Activated CD8-positive, alpha-beta memory T cell treated with anti-CD3 and anti-CD28 coated beads for 24 hours (primary cell): Measurements from ENCODE around the gene IL17REL.

ENCODE experiments used
- DNase-seq: peaks from one replicate; pipeline ENCODE4 v3.0.0-alpha.2; 2020

IL17REL gene

DNA sequence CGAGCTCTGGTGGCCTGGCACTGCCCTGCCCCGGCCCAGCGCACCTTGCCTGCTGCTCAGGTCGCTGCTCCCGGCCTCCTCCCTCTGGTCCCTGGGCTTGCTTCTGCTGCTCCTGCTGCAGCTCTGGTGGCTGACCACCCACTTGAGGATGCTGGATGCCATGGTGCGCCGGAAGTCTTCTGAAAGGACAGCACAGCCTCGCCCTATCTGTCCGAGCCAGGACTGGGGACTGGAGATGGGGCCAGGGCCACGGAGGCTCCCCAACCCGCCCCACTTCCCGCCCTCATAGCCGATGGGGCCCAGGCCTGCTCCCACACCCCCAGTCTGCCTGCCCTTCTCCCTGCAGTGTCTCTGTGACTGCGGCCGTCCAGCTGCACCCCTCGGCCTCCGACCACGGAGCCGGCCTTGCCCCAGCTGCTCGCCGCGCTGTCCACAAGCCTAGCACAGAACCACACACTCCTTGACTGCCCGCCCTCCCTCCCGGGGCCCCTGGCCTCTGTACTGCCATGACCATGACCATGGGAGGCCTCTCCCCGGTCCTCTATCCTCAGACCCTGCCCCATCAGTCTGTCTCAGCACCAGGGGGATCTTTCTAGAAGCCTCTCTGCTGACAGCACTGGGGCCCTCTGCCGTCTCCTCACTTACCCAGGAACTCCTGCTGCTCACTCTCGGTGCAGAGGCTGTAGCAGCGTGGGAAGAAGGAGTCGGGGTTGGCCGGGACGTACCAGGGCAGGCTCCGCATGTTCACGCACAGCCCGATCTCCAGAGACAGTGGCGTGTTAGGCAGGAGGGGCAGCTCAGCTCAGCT lies 32.9 kb upstream of the IL17REL start:
- DNase-seq: no peak

DNA sequence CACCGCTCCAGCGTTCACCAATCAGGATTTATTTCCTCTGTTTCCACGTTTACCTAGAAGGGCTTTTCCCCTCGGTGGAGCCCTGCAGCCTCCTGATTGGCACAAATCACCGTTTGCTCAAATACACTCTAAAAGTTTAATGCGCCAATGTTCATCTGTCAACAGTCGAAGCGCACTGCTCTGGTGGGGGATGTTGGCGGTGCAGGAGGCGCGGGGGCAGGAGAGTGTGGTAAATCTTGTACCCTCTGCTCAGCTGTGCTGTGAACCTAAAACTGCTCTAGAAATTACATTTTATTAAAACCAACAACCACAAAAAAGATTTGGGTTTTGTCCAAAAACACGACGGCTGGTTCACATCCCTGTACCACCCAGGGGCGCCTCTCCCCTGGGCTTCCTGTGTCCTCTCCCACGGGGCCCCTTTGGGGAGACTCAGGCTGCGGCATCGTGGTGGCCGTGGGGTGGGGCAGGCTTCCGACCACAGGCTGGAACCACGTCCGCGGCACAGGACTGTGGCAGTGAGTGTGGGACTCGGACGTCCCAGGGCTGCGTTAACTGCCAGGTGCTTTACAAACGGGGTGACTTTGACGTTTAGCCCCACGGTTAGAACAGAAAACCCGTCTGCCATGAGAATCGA lies 32.0 kb upstream of the IL17REL start:
- DNase-seq: no peak

DNA sequence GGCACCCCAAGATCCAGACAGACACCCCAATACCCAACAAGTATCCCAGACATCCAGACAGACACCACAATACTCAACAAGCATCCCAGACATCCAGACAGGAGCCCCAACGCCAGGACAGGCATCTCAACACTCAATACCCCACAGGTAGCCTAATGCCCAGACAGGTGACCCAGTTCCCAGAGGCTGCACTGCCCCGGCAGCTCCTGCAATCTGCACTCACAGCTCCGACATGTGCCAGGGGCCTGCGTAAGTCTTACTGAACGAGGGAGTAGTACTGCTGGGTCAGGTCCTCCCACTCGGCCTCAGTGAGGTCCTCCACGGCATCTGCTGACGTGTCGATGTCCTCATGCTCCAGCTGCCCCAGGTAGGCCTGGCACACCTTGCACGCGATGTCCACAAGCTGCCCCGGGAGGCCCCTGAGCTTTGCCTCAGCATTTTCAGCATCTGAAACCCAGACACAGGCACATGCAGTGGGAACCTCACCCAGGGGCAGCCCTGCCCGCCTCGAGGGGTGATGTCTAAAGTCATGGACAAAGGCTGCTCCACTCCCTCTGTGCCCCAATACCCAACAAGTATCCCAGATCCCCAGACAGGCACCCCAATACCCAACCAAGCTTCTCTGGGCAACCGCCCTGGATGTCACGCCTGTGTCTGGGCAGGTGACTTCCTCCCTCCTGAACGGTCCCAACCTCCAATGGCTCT lies 28.9 kb upstream of the IL17REL start:
- no peak for DNase-seq

DNA sequence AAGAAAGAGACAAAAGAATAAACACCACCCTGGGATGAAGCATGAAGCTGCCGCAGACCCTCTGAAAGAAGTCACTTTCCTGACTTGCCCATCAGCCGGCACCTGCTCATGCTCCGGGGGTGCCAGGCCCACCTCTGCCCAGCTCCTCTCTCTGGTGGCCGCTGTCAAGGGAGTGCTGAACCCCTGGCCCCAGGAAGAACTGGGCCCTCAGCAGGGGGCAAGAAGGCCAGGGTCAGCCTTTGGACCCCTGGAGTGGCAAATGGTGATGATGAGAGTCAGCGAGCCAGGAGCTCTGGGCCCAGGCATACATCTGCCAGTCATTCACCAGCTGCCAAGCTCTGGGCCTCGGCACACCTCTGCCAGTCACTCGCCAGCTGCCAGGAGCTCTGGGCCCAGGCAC lies 28.2 kb upstream of the IL17REL start:
- no peak for DNase-seq

DNA sequence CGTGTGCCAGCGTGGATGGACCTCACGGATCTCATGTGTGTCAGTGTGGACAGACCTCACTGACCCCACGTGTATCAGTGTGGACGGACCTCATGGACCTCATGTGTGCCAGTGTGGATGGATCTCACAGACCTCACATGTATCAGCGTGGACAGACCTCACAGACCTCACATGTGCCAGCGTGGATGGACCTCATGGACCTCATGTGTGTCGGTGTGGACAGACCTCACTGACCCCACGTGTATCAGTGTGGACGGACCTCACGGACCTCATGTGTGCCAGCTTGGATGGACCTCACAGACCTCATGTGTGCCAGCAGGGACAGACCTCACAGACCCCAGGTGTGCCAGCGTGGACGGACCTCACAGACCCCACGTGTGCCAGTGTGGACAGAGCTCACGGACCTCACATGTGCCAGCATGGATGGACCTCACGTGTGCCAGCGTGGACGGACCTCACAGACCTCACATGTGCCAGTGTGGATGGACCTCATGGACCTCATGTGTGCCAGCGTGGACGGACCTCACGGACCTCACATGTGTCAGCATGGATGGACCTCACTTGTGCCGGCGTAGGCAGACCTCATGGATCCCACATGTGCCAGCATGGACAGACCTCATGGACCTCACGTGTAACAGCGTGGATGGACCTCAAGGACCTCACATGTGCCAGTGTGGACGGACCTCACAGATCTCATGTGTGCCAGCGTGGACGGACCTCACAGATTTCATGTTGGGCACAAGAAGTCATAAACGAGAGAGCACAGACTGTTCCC lies 27.3 kb upstream of the IL17REL start:
- DNase-seq: no peak

DNA sequence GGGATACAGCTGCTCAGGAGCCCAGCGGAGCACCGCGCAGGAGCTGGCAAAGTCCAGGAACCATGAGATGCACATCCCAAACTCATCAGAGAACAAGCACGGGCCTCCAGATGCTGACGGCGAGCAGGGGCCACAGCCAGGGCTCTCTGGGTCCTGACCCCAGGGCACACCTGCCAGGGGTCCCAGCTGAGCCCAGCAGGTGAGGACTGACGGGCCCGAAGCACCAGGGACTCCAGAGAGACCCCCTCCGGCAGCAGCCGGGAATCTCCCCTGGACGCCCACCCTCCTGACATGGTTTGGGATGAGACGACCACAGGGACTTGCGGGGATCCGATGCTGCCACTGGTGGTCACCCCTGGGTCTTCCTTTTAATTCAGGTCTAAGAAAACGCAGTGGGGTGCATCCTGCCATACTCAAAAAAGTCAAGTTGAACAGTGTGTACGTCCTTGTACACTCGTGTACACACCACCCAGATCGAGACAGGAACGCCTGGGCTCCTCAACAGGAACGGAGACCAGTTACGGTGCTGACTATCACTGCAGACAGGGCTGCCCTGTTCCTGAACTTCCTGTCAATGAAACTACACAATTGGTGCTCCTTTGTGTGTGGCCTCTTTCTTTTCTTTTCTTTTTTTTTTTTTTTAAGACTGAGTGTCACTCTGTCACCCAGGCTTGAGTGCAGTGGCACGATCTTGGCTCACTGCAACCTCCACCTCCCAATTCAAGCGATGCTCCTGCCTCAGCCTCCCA lies 23.6 kb upstream of the IL17REL start:
- DNase-seq: no peak

DNA sequence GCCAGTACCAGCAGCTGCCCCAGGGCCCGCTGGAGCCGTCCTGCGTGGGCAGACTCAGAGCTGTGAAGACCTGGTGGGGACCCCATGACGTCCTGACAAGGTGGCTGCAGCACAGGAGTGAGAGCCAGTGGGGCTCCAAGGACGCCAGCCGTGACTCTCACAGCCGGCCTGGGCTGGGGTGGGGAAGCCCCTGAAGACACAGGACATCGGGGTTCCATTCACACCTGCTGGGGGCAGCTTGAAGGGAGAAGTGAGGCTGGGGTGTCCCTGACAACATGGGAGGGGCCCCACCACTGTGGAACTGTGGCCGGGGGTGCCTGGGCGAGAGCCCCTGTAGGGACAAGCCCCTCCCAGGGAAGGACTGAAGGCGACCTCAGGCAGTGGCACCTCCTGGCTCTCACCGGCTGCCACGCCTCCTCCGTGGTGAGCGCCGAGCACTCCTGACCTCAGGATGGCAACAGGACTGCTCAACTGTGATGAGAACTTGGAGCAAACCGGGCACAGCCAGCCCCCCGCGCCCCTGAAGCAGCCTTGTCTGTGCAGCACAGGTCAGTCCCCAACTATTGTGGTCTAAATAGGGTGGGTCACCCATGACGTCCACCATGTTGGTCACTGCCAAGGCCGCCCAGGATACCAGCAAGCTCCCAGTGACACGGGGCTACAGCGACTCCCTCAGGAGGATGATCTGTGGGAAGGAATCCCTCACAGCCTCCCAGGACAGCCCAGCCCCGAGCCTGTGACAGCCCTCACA lies 22.7 kb upstream of the IL17REL start:
- DNase-seq: no peak

DNA sequence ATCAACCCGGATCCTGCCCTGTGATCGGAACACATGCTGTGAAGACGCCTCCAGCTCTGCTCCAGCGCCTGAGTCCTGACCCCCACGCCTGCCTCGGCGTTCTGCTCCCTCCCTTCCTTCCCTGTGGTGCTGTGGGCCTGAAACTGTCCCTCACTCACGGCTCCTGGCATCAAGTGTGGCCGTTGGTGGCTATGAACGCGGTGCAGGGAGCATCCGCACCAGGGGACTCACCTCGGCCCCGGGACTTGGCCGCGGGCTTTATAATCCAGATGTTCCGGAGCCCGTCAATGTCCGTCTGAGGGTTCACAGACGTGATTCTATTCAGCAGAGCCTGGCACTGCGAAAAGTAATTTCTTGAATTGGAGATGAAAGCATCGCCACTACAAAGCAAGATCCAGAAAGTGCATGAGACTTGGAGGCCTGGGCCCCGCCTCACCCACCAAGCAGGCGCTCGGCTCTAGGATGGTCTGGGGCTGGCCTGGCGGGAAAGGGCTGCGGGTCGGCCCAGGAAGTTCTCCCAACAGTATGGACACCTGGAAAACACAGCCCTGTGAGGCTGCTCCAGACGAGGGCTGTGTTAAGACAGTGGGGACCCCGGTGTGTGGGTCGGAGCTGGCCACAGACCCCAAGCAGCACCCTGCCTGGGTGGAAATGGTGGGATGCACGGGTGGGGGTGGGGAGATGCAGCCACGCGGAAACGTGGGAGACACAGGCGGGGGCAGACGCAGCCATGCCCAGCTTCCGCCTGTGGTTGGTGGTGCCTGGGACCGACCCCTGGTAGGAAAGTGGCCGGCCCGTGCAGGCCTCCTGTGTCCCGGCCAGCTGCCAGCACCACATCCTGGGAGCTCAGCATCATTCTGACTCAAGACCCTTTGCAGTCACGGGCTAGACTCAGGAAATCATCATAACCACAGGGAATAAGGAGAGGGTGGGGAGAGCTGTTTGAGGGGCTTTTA lies 21.8 kb upstream of the IL17REL start:
- no peak for DNase-seq

DNA sequence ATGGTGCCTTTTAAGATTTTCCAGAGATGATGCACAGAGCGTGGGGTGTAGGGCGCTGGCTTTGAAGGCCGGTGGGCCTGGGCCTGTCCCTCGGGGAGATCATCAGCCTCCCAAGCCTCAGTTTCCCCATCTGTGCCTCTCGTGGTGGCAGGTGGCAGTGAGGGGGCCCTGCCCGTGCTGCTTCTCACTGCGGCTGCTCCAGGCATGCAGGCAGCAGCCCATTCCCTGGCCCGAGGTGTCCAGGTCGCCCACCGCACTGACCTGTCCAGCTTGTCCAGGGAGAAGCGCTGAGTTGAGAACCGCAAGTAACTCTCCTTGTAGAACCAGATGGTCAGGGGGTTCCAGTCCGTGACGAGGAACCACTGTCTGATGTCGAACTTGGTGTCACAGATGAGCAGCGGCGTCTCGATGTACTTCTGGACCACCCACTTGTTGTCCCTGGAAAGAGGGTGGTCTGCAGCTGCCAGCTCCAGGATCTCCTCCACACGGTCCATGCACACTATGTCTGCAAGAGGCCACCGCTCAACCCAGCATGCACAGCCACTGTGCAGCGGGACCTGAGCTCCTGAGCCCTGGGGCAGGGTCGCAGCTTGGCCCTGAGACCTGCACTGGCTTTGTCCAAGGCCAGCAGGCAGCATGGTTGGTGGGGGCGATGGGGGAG lies 20.5 kb upstream of the IL17REL start:
- DNase-seq: no peak

DNA sequence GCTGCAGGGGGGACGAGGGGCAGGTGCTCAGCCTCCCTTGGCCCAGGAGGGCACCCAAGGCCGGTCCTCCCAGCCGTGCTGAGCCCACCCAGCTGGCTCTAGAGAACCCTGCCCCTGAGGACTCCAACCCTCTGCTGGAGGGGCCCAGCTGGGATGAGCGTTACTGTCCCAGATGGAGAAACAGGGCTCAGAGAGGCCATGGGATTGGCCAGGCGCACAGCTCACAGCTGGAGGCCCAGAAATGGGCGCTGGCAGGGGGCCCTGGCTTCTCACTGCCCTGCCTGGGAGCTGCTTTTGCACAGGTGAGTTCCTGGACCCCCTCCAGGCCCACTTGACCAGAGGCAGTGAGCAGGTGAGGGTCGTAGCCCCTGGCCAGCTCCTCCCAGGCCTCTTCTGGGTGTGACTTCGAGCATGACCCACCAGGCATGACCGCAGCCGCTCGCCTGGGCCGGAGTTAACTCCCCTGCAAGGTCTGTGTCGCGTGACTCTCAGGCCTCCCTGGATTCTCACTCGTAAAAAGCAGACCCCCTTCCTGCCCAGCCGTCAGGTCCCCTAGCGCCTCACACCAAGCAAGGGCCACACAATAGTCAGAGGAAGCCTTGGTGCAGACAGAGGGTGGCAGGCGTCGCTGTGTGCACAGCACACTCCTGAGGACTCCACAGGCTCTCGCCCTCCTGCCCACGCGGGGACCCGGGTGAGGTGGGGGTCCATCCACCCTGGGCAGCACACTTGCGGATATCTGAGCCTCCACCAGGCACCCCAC lies 19.7 kb upstream of the IL17REL start:
- no peak for DNase-seq

DNA sequence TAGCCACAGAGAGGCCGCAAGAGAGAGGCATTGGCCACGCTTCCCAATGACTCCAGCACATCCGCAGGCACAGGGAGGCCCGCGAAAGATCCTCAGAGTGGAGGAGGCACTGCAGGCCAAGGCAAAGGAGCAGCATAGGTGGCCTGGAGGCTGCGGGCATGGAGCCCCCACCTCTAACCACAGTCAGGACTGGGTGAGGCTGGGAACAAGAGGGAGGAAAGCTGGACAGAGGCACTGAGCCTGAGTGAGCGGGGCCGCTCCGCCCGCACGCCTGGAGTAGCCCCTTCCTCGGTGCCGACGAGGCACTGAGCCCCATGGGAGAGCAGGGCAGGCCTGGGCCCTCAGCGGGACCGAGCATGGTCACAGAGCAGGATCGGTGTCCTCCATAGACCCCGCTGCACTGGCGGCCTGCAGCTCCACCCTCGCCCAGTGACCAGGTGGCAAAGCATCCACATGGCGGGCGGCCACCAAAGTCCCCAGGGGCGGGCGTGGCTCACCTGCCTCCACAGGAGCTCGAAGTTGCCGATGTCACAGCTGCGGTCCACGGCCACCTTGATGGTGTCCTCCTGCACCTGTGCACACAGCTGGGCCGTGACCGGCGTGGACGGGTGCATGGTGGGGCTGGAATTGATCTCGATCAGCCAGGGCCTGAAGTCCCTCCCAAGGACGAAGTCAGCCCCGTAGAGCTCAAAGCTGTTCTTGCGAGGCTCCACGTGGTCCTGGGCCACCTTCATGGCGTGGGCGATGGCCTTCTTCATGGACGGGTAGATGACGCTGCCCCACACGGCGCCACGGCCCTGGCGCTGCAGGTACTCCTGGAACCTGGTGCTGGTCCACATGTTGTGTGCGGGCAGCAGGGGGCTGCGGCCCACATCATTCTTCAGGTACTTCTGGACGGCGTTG lies 18.9 kb upstream of the IL17REL start:
- DNase-seq: no peak

DNA sequence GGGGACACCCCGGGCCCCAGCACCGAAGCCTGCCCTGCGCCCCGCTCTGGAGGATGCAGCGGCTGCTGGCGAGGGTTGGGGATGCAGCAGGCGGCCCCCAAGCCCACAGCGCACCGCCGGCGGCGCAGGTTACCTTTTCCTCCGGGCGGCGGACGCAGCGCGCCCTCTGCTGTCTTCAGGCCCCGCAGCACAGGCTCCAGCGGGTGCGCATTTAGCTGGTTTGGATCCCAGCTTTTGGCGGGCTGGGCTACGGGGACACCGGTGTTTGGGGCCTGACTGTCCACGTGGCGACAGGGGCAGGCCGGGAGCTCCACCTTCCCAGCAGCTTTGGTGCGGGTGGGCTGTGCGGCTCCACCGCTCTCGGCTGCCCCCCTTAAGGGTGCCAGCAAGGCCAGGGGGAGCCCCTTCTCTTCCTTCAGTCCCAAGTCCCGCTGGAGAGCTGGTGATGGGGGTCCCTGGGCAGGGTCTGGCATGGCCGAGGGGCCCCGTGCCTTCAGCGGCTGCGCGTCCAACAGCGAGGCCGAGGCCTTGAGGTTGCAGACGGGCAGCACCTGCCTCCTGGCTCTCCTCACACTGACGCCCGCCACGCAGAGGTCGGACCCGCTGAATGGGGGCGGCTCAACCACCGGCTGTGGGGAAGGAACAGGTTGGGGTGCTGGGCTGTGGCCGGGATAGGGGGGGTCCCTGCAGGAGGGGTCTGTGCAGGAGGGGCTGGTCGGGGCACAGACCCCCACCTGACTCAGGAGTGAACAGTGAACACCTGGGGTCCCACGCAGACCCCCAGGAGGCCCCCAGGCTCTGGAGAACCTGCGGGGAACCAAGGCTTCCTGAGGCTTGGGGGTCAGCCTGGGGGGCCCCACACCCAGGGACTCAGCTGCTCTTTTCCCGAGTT lies 18.0 kb upstream of the IL17REL start:
- peak; percentile 93 for DNase-seq

DNA sequence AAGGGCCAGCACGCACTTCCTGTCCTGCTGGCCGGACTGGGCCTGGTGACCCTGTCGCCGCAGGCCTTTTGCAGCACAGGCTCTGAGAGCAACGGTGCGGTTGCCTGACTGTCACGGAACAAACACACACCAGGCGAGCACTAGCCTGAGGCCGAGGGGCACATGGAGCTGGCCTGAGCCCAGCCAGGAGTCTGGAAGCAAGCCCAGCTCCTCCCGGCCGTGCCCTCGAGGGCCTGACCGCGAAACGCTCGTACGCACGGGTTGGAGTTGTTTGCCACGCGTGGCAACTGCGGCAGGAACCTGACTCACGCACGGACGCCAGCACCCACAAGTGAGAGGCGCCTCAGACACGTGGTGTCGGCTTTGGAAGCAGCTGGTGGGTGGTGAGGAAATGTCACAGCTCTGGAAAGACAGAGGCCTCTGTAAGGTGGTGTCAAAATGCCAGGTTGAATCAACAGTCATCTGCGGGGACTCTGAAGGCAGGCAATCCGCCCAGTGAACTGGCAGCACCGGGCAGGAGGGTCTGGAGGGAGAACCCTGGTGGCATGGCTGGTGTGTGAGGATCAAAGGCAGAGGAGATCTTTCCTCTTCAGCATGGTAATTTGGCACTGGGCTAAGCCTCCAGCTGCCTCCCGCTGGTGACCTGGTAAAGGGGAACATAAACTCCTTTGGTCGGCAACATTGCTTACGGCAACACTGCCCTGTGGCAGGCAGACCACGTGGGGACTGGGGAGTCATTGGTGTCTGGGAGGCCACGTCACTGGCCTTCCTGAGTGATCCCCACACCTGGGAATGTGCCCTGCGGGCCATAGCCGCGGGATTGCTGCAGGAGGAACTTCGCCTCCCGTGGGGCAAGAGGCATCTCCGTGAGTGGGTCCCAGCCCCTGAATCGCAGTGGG lies 15.3 kb upstream of the IL17REL start:
- DNase-seq: peak; percentile 80

DNA sequence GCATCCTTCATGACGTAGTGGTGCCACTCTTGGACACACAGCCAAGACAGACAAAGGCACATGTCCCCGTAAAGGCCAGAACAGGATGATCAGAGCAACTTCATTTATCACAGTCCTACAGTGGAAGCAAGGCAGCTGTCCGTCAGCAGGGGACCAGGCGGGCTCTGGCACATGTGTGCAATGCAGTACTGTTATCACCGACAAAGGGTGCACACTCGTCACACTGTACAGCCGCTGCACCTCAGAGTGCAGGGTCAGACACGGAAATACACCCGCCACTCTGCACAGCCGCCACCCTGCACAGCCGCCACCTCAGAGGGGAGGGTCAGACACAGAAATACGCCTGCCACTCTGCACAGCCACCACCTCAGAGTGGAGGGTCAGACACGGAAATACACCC lies 13.4 kb upstream of the IL17REL start:
- no peak for DNase-seq

DNA sequence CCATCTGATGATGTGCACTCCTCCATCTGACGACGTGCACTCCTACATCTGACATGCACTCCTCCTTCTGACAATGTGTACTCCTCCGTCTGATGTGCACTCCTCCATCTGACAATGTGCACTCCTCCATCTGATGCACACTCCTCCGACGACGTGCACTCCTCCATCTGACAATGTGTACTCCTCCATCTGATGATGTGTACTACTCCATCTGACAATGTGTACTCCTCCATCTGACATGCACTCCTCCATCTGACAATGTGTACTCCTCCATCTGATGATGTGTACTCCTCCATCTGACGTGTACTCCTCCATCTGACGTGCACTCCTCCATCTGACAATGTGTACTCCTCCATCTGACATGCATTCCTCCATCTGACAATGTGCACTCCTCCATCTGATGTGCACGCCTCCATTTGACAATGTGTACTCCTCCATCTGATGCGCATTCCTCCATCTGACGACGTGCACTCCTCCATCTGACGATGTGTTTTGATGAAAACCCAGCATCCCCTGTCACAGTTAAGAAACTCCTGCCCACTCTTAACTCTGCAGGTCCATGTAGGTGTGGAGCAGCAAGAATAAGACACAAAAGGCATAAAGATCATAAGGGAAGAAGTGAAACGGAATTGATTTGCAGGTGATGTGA lies 9.7 kb upstream of the IL17REL start:
- DNase-seq: no peak
